Measurements from ENCODE around the gene RAB8B.

GRCh38 chr15:63283126-63283525 lies 93.7 kb downstream of the RAB8B start:
- TF ChIP-seq CTCF (IDR thresholded peaks at IDR 0.05) (no peak), POLR2A (IDR thresholded peaks at IDR 0.05; ENCODE audit: low read depth) (no peak), EP300 (IDR thresholded peaks at IDR 0.05) (no peak)
